H1 (cell line): Measurements from ENCODE around the gene PDZD8. TPM values are rescaled to one million over a fixed set of nuclear protein-coding genes. Genes with fewer than 3 reads are reported as not detected.

Experiments
- BACH1 ChIP-seq: IDR thresholded peaks from 2 replicates; pipeline ENCODE4 v1.6.1; 2012; ENCODE audit warnings: low read length, improper control_type of control experiment
- CEBPB ChIP-seq: IDR thresholded peaks from 2 replicates; pipeline ENCODE4 v1.6.1; 2012; ENCODE audit warnings: low read depth, low read length
- CREB1 ChIP-seq: IDR thresholded peaks from 2 replicates; pipeline ENCODE4 v1.6.1; 2012; ENCODE audit warnings: inconsistent platforms
- KDM4A ChIP-seq: IDR thresholded peaks from one replicate; pipeline ENCODE4 v1.7.1; 2012; ENCODE audit warnings: low read depth, mild to moderate bottlenecking, moderate library complexity, low read length, inconsistent platforms; ENCODE audit not compliant: severe bottlenecking
- MAFK ChIP-seq: IDR thresholded peaks from 2 replicates; pipeline ENCODE4 v1.6.1; 2012; ENCODE audit warnings: low read depth, mild to moderate bottlenecking, improper control_type of control experiment, low read length
- POLR2A ChIP-seq, 2 experiments: IDR thresholded peaks; 1 replicate in 1 of 2; 2 replicates in 1 of 2; pipeline ENCODE4 v1.6.1; 2011; ENCODE audit warnings: low read depth in 2 of 2, low read length in 2 of 2, mild to moderate bottlenecking in 2 of 2; ENCODE audit errors: control extremely low read depth in 1 of 2
- RBBP5 ChIP-seq: IDR thresholded peaks from 2 replicates; pipeline ENCODE4 v1.7.1; 2012; ENCODE audit warnings: low read depth, mild to moderate bottlenecking, inconsistent platforms, low read length, moderate library complexity, borderline replicate concordance
- SIX5 ChIP-seq: IDR thresholded peaks from 2 replicates; pipeline ENCODE4 v1.6.1; 2011; ENCODE audit warnings: mild to moderate bottlenecking, low read depth, low read length
- TAF1 ChIP-seq: IDR thresholded peaks from 2 replicates; pipeline ENCODE4 v1.6.1; 2011; ENCODE audit warnings: mild to moderate bottlenecking, low read depth, low read length
- polyA plus RNA-seq, 7 experiments: library from polyadenylated mRNA; depleted of rRNA in 3 of 7; stranded (reverse) in 5 of 7; unstranded in 2 of 7; fragments of >200 nt in 5 of 7; fragments of 200-250 nt in 2 of 7; gene quantifications; 1 replicate in 5 of 7; 2 replicates in 1 of 7; 4 replicates in 1 of 7; pipeline versions ENCODE4 v1.2.1 to v1.2.3, GENCODE V29; 2011 to 2013; ENCODE audit warnings: missing spikeins in 2 of 7, mixed read lengths in 2 of 7
- total RNA-seq: library from RNA; stranded (reverse); fragmentation: NEBNext Ultra II Directional; extraction: Animal tissue kit (Norgen Biotek cat#: 25700); gene quantifications from 2 replicates; pipeline ENCODE4 v1.2.1, GENCODE V29; 2021

The PDZD8 gene
- total and polyA plus RNA-seq, 2 of the 8 experiments (the other 6 are each of a cell fraction or from before 2014, with no cell fraction given): 10.9 to 50.1 TPM

- TF ChIP-seq CEBPB (no peak), KDM4A (no peak), POLR2A (IDR thresholded peaks at IDR 0.05; ENCODE audit: control extremely low read depth in 1 of 2, low read depth in 2 of 2, low read length in 2 of 2) (no peak), RBBP5 (no peak), SIX5 (no peak), BACH1 (no peak), TAF1 (no peak), MAFK (no peak), CREB1 (no peak)
- TF ChIP-seq, all 59 proteins: peak for 0
These were observed 44.7 kb upstream of the PDZD8 start (continued) for GRCh38 chr10:117419921-117420320.
